ENCODE data around the gene OSBPL3. TPM values are rescaled to one million over a fixed set of nuclear protein-coding genes. Genes with fewer than 3 reads are reported as not detected.

Gene OSBPL3
- total and polyA plus RNA-seq, 7 donors: 0.60 to 6.3 (median 1.8) TPM

DNA sequence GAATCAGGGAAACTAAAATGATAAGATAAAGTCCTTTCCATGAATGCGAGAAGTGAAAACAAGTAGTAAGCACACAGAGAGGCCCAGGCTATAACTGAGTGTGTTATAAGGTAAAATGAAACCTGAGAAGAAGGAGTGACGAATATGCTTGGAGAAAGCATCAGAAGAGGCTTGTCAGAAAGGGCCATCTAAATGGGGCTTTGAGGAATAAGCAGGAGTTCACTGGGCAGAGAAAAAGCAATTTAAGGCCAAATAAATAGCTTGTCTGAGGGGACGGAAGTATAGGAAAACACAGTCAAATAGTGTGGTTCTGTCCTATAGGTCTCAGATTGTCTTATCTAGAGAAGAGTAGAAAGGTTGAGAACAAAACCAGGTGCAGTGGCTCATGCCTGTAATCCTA is 163.1 kb downstream of the OSBPL3 start:
- no peak for DNase-seq
- no peak for TF ChIP-seq POLR2A (IDR thresholded peaks at IDR 0.05)
- TF ChIP-seq, protein P1, sequence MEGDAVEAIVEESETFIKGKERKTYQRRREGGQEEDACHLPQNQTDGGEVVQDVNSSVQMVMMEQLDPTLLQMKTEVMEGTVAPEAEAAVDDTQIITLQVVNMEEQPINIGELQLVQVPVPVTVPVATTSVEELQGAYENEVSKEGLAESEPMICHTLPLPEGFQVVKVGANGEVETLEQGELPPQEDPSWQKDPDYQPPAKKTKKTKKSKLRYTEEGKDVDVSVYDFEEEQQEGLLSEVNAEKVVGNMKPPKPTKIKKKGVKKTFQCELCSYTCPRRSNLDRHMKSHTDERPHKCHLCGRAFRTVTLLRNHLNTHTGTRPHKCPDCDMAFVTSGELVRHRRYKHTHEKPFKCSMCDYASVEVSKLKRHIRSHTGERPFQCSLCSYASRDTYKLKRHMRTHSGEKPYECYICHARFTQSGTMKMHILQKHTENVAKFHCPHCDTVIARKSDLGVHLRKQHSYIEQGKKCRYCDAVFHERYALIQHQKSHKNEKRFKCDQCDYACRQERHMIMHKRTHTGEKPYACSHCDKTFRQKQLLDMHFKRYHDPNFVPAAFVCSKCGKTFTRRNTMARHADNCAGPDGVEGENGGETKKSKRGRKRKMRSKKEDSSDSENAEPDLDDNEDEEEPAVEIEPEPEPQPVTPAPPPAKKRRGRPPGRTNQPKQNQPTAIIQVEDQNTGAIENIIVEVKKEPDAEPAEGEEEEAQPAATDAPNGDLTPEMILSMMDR (IDR thresholded peaks at IDR 0.05): no peak
- TF ChIP-seq POLR2AphosphoS5 (IDR thresholded peaks at IDR 0.05): no peak
- no peak for TF ChIP-seq EP300 (IDR thresholded peaks at IDR 0.05)
- Histone ChIP-seq H3K4me3 (no peak overlapping the region), H3K4me1 (peaks cover 0 to 11% (median 4%) of the 10 kb centered on the region in 4 donors), H3K9me3 (no peaks in the 10 kb centered on the region), H3K36me3 (no peaks in the 10 kb centered on the region), H3K27me3 (no peaks in the 10 kb centered on the region), H3K27ac (no peak overlapping the region)
- intact Hi-C loops (cut with DNase I): no loop called here
- WGBS, 2 donors: 96 to 98% methylated on average over 3 of the region's 3 CpGs

GRCh38 chr7:24812305-24812945 is 167.6 kb downstream of the OSBPL3 start:
- no peak for DNase-seq
- Histone ChIP-seq H3K4me3 (no peak overlapping the region), H3K36me3 (no peaks in the 10 kb centered on the region), H3K27me3 (no peaks in the 10 kb centered on the region), H3K4me1 (no peaks in the 10 kb centered on the region), H3K9me3 (no peaks in the 10 kb centered on the region), H3K27ac (no peak overlapping the region)
- TF ChIP-seq, protein P1 (IDR thresholded peaks at IDR 0.05): peak; percentile 47 to 87 (median 70)
- TF ChIP-seq POLR2AphosphoS5 (IDR thresholded peaks at IDR 0.05) (no peak), EP300 (IDR thresholded peaks at IDR 0.05) (no peak), POLR2A (IDR thresholded peaks at IDR 0.05) (no peak)
- intact Hi-C loops (cut with DNase I): loop anchor here (2.0 kb wide), 1 partner anchor 256 kb away; no protein-coding TSS in a partner anchor
- WGBS, 2 donors: 53 to 60% methylated on average over 4 of the region's 4 CpGs

GRCh38 chr7:24808518-24808917 is 171.5 kb downstream of the OSBPL3 start:
- TF ChIP-seq, protein P1 (IDR thresholded peaks at IDR 0.05): no peak
- TF ChIP-seq POLR2A (IDR thresholded peaks at IDR 0.05) (no peak), POLR2AphosphoS5 (IDR thresholded peaks at IDR 0.05) (no peak), EP300 (IDR thresholded peaks at IDR 0.05) (no peak)
- intact Hi-C loops (cut with DNase I): no loop called here
- 93 to 96% methylated on average over 6 of the region's 6 CpGs for WGBS, 2 donors
- Histone ChIP-seq H3K4me3 (no peak overlapping the region), H3K9me3 (no peaks in the 10 kb centered on the region), H3K27me3 (no peaks in the 10 kb centered on the region), H3K36me3 (no peaks in the 10 kb centered on the region), H3K27ac (no peak overlapping the region), H3K4me1 (no peaks in the 10 kb centered on the region)
- DNase-seq: no peak

GRCh38 chr7:24802300-24802699 is 177.7 kb downstream of the OSBPL3 start:
- H3K27me3 ChIP-seq: no peaks in the 10 kb centered on the region
- no peak overlapping the region for H3K4me3 ChIP-seq
- WGBS, 2 donors: 95 to 98% methylated on average over 5 of the region's 5 CpGs
- no peak overlapping the region for H3K27ac ChIP-seq
- TF ChIP-seq, protein P1 (IDR thresholded peaks at IDR 0.05): no peak
- TF ChIP-seq EP300 (IDR thresholded peaks at IDR 0.05) (no peak), POLR2A (IDR thresholded peaks at IDR 0.05) (no peak), POLR2AphosphoS5 (IDR thresholded peaks at IDR 0.05) (no peak)
- H3K4me1 ChIP-seq: no peaks in the 10 kb centered on the region
- no peak for DNase-seq
- H3K9me3 ChIP-seq: no peaks in the 10 kb centered on the region
- H3K36me3 ChIP-seq: no peaks in the 10 kb centered on the region
- intact Hi-C loops (cut with DNase I): no loop called here

DNA sequence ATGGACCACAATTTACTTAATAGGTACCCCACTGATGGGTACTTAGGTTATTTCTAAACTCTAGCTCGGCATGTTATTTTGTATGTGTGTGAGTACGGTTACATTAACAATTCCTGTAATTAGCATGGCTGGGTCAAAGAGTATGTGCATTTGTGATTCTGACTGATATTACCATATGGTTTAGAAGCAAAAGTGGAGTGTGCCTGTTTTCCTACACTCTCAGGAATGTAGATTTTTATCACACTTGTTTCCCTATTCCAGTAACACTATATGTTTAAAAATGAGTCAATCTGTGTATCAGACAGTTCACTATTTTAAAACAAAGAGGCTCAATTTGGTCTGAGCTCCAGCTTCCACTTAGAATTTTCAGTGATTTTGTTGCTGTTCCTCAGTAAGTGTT is 178.1 kb downstream of the OSBPL3 start:
- WGBS, 2 donors: 97 to 98% methylated on average over 2 of the region's 2 CpGs
- Histone ChIP-seq H3K27ac (no peak overlapping the region), H3K9me3 (no peaks in the 10 kb centered on the region), H3K36me3 (no peaks in the 10 kb centered on the region), H3K4me1 (no peaks in the 10 kb centered on the region), H3K27me3 (no peaks in the 10 kb centered on the region), H3K4me3 (no peak overlapping the region)
- TF ChIP-seq EP300 (IDR thresholded peaks at IDR 0.05) (no peak), POLR2A (IDR thresholded peaks at IDR 0.05) (no peak), POLR2AphosphoS5 (IDR thresholded peaks at IDR 0.05) (no peak)
- TF ChIP-seq, protein P1 (IDR thresholded peaks at IDR 0.05): no peak
- intact Hi-C loops (cut with DNase I): no loop called here
- DNase-seq: no peak

Measured in sigmoid colon (tissue), 7 donors.